ENCODE data around the gene DLGAP1.

- TF ChIP-seq YY1 (IDR thresholded peaks at IDR 0.05; ENCODE audit: low read depth, low read length), result no peak
- TF ChIP-seq CTCF (IDR thresholded peaks at IDR 0.05; ENCODE audit: control extremely low read depth in 1 of 3, insufficient read depth in 1 of 3, low read depth in 1 of 3, low read length in 3 of 3), result peak; percentile 30 to 73 (median 64)
- TF ChIP-seq POLR2AphosphoS5 (IDR thresholded peaks at IDR 0.05; ENCODE audit: low read depth, low read length), result no peak
- TF ChIP-seq PHF8 (conservative IDR thresholded peaks at IDR 0.05; ENCODE audit: low read depth, low read length), result no peak
- TF ChIP-seq POLR2A (IDR thresholded peaks at IDR 0.05; ENCODE audit: control extremely low read depth in 1 of 2, low read depth in 2 of 2, low read length in 2 of 2), result no peak
Measured at GRCh38 chr18:3970929-3971328, 484.2 kb downstream of the DLGAP1 start.
